Measurements from ENCODE around the gene DYNC2LI1.

- TF ChIP-seq POLR2AphosphoS5 (IDR thresholded peaks at IDR 0.05; ENCODE audit: low read depth, low read length) (no peak), TAF1 (IDR thresholded peaks at IDR 0.05; ENCODE audit: borderline replicate concordance, insufficient read depth, low read length) (no peak)
These were observed 52.0 kb downstream of the DYNC2LI1 start for GRCh38 chr2:43825841-43826240.

Data from PFSK-1 (cell line).